ACHN (cell line): ENCODE data around the gene ATP10A.
"Not testable (repeated sequence)": the region's sequence is repeated elsewhere in the genome, so short reads cannot be mapped to it uniquely, and the experiment has no call there.

Source experiments
- DNase-seq: peaks from one replicate; pipeline ENCODE4 v3.0.0-alpha.2; 2015
- in situ Hi-C: cut with HindIII; loops from 2 replicates; pipeline ENCODE4 v1.10.0; 2017; ENCODE audit warnings: low sequenced_read_pairs, low pct_ligation_motif_present, low pct_unique_long_range_greater_than_20kb

ATP10A gene

GRCh38 chr15:25886498-25887140 lies 23.5 kb upstream of the ATP10A start:
- DNase-seq: no peak
- in situ Hi-C loops: loop anchor here (25.0 kb wide), 1 partner anchor 99 kb away; no protein-coding TSS in a partner anchor

DNA sequence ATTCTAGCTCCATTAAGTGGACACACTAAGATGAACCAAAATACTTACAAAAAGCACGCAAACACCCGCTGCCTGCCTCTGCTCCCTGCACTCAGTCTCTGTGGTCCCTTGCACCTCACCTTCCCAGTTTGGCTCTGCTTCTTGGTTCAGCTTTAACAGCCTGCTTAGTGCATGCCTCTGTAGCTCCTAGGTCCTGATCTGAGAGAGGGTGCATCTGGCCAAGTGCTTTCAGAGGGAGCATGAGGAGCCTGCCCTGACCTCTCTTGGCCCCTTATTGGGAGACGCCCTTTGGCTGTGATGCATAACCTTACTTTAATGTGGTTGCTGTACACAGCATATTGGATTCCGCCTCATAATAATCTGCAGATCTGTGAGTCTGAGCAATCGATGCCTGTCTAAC lies 21.2 kb upstream of the ATP10A start:
- peak; percentile 49 for DNase-seq
- in situ Hi-C loops: loop anchor here (25.0 kb wide), 1 partner anchor 97 kb away; no protein-coding TSS in a partner anchor

- in situ Hi-C loops: loop anchor here (25.0 kb wide), 1 partner anchor 96 kb away; no protein-coding TSS in a partner anchor
- DNase-seq: peak; percentile 97
Measured at GRCh38 chr15:25883463-25884259, 20.5 kb upstream of the ATP10A start.

GRCh38 chr15:25882466-25882865 lies 19.3 kb upstream of the ATP10A start:
- DNase-seq: peak; percentile 36
- in situ Hi-C loops: loop anchor here (25.0 kb wide), 1 partner anchor 95 kb away; no protein-coding TSS in a partner anchor

DNA sequence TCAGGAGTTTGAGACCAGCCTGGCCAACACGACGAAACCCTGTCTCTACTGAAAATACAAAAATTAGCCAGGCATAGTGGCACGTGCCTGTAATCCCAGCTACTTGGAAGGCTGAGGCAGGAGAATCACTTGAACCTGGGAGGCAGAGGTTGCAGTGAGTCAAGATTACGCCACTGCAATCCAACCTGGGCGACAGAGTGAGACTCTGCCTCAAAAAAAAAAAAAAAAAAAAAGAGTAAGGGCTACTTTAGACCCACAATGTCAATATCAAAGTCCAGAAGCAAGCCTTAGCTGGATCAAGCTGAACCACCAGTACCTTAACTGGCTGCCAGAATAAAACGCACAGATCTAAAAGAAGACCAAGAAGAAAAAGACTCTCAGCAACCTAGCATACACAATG lies 17.8 kb upstream of the ATP10A start:
- in situ Hi-C loops: loop anchor here (25.0 kb wide), 1 partner anchor 94 kb away; no protein-coding TSS in a partner anchor
- DNase-seq: not testable (repeated sequence)

- DNase-seq: no peak
Measured at GRCh38 chr15:25880411-25880810, 17.3 kb upstream of the ATP10A start.

DNA sequence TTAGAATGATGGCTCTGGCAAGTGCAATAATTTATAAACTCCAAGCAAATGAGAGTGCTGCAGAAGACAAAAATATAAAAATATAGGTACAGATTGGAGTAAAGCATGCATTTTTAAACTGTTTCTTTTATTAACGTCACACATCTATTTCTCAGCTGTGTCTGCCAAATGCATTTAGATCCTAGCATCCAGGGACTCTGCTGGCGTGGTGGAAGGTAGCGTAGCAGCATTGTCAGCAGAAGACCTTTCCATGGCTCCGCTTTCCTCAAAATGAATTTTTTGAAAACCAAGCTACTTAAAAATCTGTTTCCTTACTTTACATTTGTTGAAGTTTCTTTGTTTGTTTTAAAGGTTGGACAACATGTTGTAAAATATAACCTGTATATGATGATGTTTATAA lies 16.3 kb upstream of the ATP10A start:
- DNase-seq: no peak
- in situ Hi-C loops: loop anchor here (25.0 kb wide), 1 partner anchor 92 kb away; no protein-coding TSS in a partner anchor

More at GRCh38 chr15:25880411-25880810, 17.3 kb upstream of the ATP10A start:
- in situ Hi-C loops: loop anchor here (25.0 kb wide), 1 partner anchor 93 kb away; no protein-coding TSS in a partner anchor

DNA sequence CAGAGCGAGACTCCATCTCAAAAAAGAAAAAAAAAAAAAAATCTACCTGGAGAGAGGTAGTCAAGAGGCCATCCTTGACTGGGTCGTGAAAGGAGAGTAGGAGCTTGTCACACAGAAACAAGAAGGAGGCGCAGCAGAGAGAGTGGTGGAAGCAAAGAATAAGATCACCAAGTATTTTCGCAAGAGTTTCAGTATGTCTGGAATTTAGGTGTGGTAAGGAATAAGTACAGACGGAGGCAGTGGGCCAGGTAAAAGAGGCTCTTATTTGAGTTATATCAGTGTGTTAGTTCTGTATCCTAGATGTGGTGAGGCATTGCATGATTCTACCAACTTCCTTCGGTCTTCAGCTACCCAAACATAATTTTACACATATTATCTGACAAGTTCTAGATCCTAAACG lies 14.6 kb upstream of the ATP10A start:
- in situ Hi-C loops: loop anchor here (25.0 kb wide), 1 partner anchor 90 kb away; no protein-coding TSS in a partner anchor

DNA sequence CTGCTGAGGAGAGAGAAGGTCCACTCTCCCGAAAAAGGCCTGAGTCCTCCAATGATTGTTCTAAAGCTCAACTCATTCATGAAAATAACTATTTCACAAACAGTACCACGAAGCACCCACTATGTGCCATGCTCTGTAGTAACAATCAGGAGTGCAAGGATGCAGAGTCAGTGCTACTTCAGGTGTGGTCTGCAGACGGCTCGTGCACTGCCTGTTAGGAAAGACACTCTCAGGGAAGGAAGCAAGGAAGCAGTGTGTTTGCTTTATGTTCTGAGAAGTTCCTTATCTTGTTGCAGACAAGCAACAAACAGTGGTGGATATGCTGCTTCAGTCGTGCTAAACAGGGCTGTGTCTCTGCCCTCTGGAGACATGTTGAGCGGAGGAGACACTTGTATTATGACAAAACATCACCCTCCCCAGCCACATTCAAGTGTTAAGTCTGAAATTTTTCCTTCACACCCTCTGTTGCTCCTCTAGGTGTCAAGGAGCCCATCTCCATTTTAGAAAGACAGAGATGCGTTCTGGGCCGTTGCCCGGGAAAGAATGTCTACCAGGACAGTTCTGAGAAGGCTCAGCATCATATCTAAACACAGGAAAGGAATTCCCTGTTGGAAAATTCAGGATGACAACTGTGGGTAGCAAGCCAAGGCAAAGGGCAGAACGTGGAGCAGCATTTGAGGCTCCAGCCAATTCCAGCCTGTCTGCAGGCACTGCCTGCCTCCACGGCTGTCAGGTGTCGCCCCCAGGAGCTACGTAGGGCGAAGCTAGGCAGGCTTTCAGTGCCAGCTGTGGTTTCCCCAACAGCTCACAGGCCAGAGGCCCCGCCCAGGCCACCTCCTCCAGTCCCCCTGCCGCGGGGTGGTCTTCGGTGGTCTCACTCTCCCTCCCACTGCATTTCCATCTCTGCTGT lies 13.4 kb upstream of the ATP10A start:
- in situ Hi-C loops: loop anchor here (25.0 kb wide), 1 partner anchor 89 kb away; no protein-coding TSS in a partner anchor

More for the DNA sequence above, 14.6 kb upstream of the ATP10A start:
- DNase-seq: no peak

DNA sequence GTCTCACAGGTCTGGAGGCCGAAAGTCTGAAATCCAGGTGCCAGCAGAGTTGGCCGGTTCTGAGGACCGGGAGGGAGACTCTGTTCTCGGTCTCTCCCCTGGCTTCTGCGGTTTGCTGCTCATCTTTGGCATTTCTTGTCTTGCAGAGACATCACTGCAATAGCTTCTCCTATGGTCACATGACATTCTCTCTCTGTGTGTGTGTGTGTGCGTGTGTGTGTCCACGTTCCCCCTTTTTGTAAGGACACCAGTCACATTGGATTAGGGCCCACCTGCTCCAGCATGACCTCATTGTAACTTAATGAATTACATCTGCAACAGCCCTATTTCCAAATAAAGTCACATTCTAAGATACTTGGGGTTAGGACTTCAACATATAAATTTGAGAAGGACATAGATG lies 12.4 kb upstream of the ATP10A start:
- no peak for DNase-seq
- in situ Hi-C loops: loop anchor here (25.0 kb wide), 1 partner anchor 88 kb away; no protein-coding TSS in a partner anchor

More for the DNA sequence above, 13.4 kb upstream of the ATP10A start:
- no peak for DNase-seq

DNA sequence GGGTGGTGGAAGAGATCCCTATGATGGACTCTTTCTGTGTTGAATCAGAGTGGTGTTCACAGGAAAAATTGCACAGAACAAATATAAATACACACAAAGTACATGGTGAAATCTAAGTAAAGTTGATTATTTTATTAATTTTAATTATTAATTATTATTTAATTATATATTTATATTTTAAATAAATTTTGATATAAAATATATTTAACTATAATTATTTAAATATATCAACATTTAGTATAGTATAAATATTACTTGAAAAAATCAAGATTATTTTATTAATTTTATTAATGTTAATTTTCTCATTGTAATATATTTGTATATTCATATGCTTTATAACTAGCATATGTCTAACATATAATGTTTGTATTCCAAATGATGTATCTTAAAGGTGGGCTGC lies 11.3 kb upstream of the ATP10A start:
- in situ Hi-C loops: no loop called here
- no peak for DNase-seq

DNA sequence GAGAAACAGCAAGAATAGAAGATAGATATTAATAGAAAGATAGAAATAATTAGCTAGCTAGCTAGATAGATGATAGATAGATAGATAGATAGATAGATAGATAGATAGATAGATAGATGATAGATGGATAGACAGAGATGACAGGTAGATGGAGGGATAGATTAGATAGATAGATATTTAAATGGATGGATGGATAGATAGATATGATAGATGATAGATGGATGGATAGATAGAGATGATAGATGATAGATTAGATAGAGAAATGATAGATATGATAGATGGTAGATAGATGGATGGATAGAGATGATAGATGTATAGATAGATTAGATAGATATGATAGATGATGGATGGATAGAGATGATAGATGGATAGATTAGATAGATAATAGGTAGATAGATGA lies 8.3 kb upstream of the ATP10A start:
- no peak for DNase-seq
- in situ Hi-C loops: no loop called here

GRCh38 chr15:25870938-25871337 lies 7.8 kb upstream of the ATP10A start:
- DNase-seq: no peak
- in situ Hi-C loops: no loop called here

GRCh38 chr15:25869701-25870100 lies 6.6 kb upstream of the ATP10A start:
- in situ Hi-C loops: no loop called here
- DNase-seq: no peak

DNA sequence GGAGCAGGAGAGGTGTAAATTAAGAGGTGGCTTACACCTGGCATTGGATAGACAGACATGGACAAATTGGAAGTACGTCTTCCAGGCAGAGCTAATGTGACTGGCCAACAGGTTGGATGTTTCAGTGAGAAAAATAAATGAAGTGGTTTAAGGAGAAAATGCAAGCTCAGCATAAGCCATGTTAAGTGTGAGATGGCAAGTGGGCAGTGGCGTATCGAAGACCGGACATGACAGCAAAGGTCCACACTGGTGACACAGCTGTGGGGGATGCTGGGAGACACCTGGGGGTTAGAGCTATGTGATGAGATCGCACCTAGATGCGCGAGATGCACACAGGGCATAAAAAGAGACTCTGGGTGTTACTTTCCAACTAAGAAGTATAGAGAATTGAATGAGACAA lies 3.7 kb upstream of the ATP10A start:
- in situ Hi-C loops: no loop called here
- DNase-seq: no peak

GRCh38 chr15:25866251-25866650 lies 3.1 kb upstream of the ATP10A start:
- in situ Hi-C loops: no loop called here
- no peak for DNase-seq

DNA sequence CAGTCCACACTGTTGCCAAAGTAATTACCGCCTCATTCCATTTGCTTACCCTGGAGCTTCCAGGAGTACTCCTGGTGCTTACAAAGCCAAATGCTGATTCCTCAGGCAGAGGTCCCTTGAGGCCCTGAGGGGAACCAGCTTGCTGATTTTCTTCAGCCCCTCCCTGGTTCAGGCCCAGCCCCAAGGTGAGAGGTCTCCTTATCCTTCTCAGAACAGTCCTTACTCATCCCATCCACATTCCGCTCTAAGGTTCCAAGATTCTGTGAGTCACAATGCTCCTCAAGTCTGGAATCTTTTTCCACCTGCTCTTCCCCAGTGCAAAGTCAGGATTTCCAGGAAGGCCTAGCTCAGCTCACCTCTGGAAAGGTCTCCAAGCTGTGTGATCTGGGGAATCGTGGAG lies 1.8 kb upstream of the ATP10A start:
- DNase-seq: peak; percentile 7
- in situ Hi-C loops: no loop called here

- no peak for DNase-seq
- in situ Hi-C loops: no loop called here
Measured at GRCh38 chr15:25863968-25864580, 947 bp upstream of the ATP10A start.
